IMR-90 (cell line): ENCODE results near the gene IRX1. TPM values are rescaled to one million over a fixed set of nuclear protein-coding genes. Genes with fewer than 3 reads are reported as not detected.

Experiments used
- ATAC-seq: fragments of 200-7000 bp; cut with Tn5 transposase; 2 replicates; pipeline ENCODE4 v1.9.1; 2020; ENCODE audit warnings: low read depth, mild to moderate bottlenecking, moderate library complexity
- BruUV-seq: library from RNA; stranded (reverse); fragments of 400-500 nt; replicated peaks from 2 replicates; lab custom pipeline; 2021; lab: Mats Ljungman, UMichigan
- CTCF ChIA-PET: fragments of 300-600 bp; formaldehyde crosslinking; extraction: SDS; loops from one replicate; lab custom pipeline; 2021; ENCODE audit warnings: antibody characterized with exemption; lab: Yijun Ruan, JAX
- POLR2A ChIA-PET: fragments of 300-600 bp; sonication (Branson Sonifier 250); formaldehyde crosslinking; loops from one replicate; lab custom pipeline; 2022; ENCODE audit warnings: antibody characterized with exemption; ENCODE audit not compliant: unreplicated experiment; lab: Charles Lee
- DNase-seq: peaks from one replicate; pipeline ENCODE4 v3.0.0; 2013
- H2AFZ ChIP-seq: replicated peaks from 2 replicates; pipeline ENCODE3; 2013; ENCODE audit warnings: low read length, mild to moderate bottlenecking; ENCODE audit not compliant: poor library complexity
- H2AK5ac ChIP-seq: 2 replicates; pipeline ENCODE4 v1.6.1; 2013; ENCODE audit warnings: low read depth, low read length, inconsistent platforms
- H2AK9ac ChIP-seq: replicated peaks from 2 replicates; pipeline ENCODE3; 2013; ENCODE audit warnings: mild to moderate bottlenecking, low read depth, low read length, moderate library complexity; ENCODE audit not compliant: poor library complexity
- H2BK120ac ChIP-seq: 2 replicates; pipeline ENCODE4 v1.6.1; 2013; ENCODE audit warnings: low read depth, low read length, inconsistent platforms
- H2BK15ac ChIP-seq: 3 replicates; pipeline ENCODE4 v1.6.1; 2013; ENCODE audit warnings: low read depth, low read length, inconsistent platforms
- H2BK20ac ChIP-seq: 2 replicates; pipeline ENCODE4 v1.6.1; 2013; ENCODE audit warnings: low read depth, mild to moderate bottlenecking, inconsistent platforms, low read length, moderate library complexity
- H2BK5ac ChIP-seq: 2 replicates; pipeline ENCODE4 v1.6.1; 2013; ENCODE audit warnings: mild to moderate bottlenecking, low read depth, low read length, inconsistent platforms; ENCODE audit not compliant: poor library complexity, severe bottlenecking
- H3K14ac ChIP-seq: replicated peaks from 2 replicates; pipeline ENCODE4 v1.6.1; 2013; ENCODE audit warnings: low read depth, low read length, inconsistent platforms
- H3K18ac ChIP-seq: 2 replicates; pipeline ENCODE4 v1.6.1; 2013; ENCODE audit warnings: low read depth, low read length, control low read depth
- H3K23ac ChIP-seq: 2 replicates; pipeline ENCODE4 v1.6.1; 2013; ENCODE audit warnings: low read depth, low read length, inconsistent platforms
- H3K27ac ChIP-seq: 2 replicates; pipeline ENCODE4 v1.5.1; 2013; ENCODE audit warnings: mild to moderate bottlenecking, control low read depth, low read length; ENCODE audit not compliant: insufficient read depth
- H3K27me3 ChIP-seq: 2 replicates; pipeline ENCODE4 v1.6.1; 2013; ENCODE audit warnings: low read length; ENCODE audit not compliant: control insufficient read depth, insufficient read depth
- H3K36me3 ChIP-seq: 2 replicates; pipeline ENCODE4 v1.6.1; 2013; ENCODE audit warnings: low read length, mixed read lengths; ENCODE audit not compliant: control insufficient read depth, insufficient read depth
- H3K4ac ChIP-seq: 2 replicates; pipeline ENCODE4 v1.6.1; 2013; ENCODE audit warnings: low read depth, low read length, inconsistent platforms
- H3K4me1 ChIP-seq: 2 replicates; pipeline ENCODE4 v1.6.1; 2013; ENCODE audit warnings: low read length, mixed read lengths; ENCODE audit not compliant: control insufficient read depth, insufficient read depth
- H3K4me2 ChIP-seq: 2 replicates; pipeline ENCODE4 v1.6.1; 2013; ENCODE audit warnings: low read depth, mild to moderate bottlenecking, control low read depth, low read length, moderate library complexity
- H3K4me3 ChIP-seq: 2 replicates; pipeline ENCODE4 v1.5.1; 2013; ENCODE audit warnings: low read depth, mild to moderate bottlenecking, control low read depth, low read length, moderate library complexity; ENCODE audit not compliant: insufficient read depth
- H3K56ac ChIP-seq: 2 replicates; pipeline ENCODE4 v1.6.1; 2013; ENCODE audit warnings: low read length, inconsistent platforms; ENCODE audit not compliant: insufficient read depth; ENCODE audit errors: extremely low read depth
- H3K79me1 ChIP-seq, 2 experiments: 2 replicates each; pipeline ENCODE4 v1.6.1; 2013; ENCODE audit warnings: low read length in 2 of 2, inconsistent platforms in 1 of 2, low read depth in 1 of 2
- H3K9ac ChIP-seq: 2 replicates; pipeline ENCODE4 v1.6.1; 2013; ENCODE audit warnings: low read depth, low read length, control low read depth
- H3K9me1 ChIP-seq: 2 replicates; pipeline ENCODE4 v1.6.1; 2013; ENCODE audit warnings: low read length, inconsistent platforms; ENCODE audit not compliant: insufficient read depth
- H3K9me3 ChIP-seq: 2 replicates; pipeline ENCODE4 v1.6.1; 2013; ENCODE audit warnings: low read length; ENCODE audit not compliant: control insufficient read depth, insufficient read depth
- H4K20me1 ChIP-seq: 2 replicates; pipeline ENCODE4 v1.6.1; 2013; ENCODE audit warnings: low read length, inconsistent platforms; ENCODE audit not compliant: insufficient read depth
- H4K5ac ChIP-seq: 2 replicates; pipeline ENCODE4 v1.6.1; 2013; ENCODE audit warnings: mild to moderate bottlenecking, low read depth, low read length, control low read depth
- H4K8ac ChIP-seq, 2 experiments: 2 replicates each; pipeline ENCODE4 v1.6.1; 2013; ENCODE audit warnings: low read depth in 2 of 2, low read length in 2 of 2, control low read depth in 1 of 2, inconsistent platforms in 1 of 2
- H4K91ac ChIP-seq: 2 replicates; pipeline ENCODE4 v1.6.1; 2013; ENCODE audit warnings: low read depth, low read length, inconsistent platforms; ENCODE audit not compliant: insufficient read depth
- BHLHE40 ChIP-seq: fragments of 150-350 bp; IDR thresholded peaks from 2 replicates; pipeline ENCODE4 v1.6.1; 2016; ENCODE audit warnings: mild to moderate bottlenecking, low read depth, low read length
- CEBPB ChIP-seq: IDR thresholded peaks from 2 replicates; pipeline ENCODE4 v1.6.1; 2012; ENCODE audit warnings: low read depth, low read length, improper control_type of control experiment
- CHD1 ChIP-seq: IDR thresholded peaks from 2 replicates; pipeline ENCODE4 v1.6.1; 2012; ENCODE audit warnings: low read depth, low read length, improper control_type of control experiment
- FOS ChIP-seq: fragments of 150-350 bp; IDR thresholded peaks from 2 replicates; pipeline ENCODE4 v1.6.1; 2016; ENCODE audit warnings: low read depth, low read length
- MAFK ChIP-seq: IDR thresholded peaks from 2 replicates; pipeline ENCODE4 v1.6.1; 2012; ENCODE audit warnings: low read depth, low read length, improper control_type of control experiment
- MXI1 ChIP-seq: IDR thresholded peaks from 2 replicates; pipeline ENCODE4 v1.6.1; 2012; ENCODE audit warnings: low read depth, mild to moderate bottlenecking, low read length, moderate library complexity, borderline replicate concordance
- SMC3 ChIP-seq: fragments of 150-350 bp; IDR thresholded peaks from 2 replicates; pipeline ENCODE4 v1.6.1; 2016; ENCODE audit warnings: low read depth, mild to moderate bottlenecking, antibody characterized with exemption, low read length, moderate library complexity
- WGBS, 2 experiments: methylation state at CpG; one replicate each; pipeline versions ENCODE4 v1.1.5 to v1.1.7; 2013; ENCODE audit warnings: missing lambda C conversion rate in 2 of 2; ENCODE audit not compliant: insufficient read length in 1 of 2; ENCODE audit errors: extremely low coverage in 2 of 2; 5-methylcytosine and 5-hydroxymethylcytosine counted together
- dilution Hi-C: fragments of 300-500 bp; cut with HindIII; formaldehyde crosslinking; loops from one replicate; pipeline ENCODE4 v1.14.3; 2018; ENCODE audit warnings: low sequenced_read_pairs; ENCODE audit not compliant: unreplicated experiment
- in situ Hi-C: fragments of 300-500 bp; cut with MboI; formaldehyde crosslinking; loops from 3 replicates; pipeline ENCODE4 v1.14.3; 2019; ENCODE audit warnings: low sequenced_read_pairs, inconsistent platforms, mixed read lengths
- intact Hi-C: fragments of 100-400 bp; cut with micrococcal nuclease; formaldehyde crosslinking; loops from 2 replicates; pipeline ENCODE4 v1.10.0; 2022
- polyA plus RNA-seq, 3 experiments: library from polyadenylated mRNA; depleted of rRNA; stranded (reverse); fragments of >200 nt; gene quantifications; 2 replicates each; pipeline ENCODE4 v1.2.3, GENCODE V29; 2012; ENCODE audit warnings: low replicate concordance in 1 of 3
- total RNA-seq: library from RNA; depleted of rRNA; stranded (reverse); fragments of >200 nt; gene quantifications from 2 replicates; pipeline ENCODE4 v1.2.3, GENCODE V29; 2012
- TF ChIP-seq, protein P1 (sequence below): fragments of 150-350 bp; IDR thresholded peaks from 2 replicates; pipeline ENCODE4 v1.6.1; 2017; ENCODE audit warnings: mild to moderate bottlenecking, antibody characterized with exemption, low read length, low read depth
- TF ChIP-seq, protein P2 (sequence below): fragments of 150-350 bp; IDR thresholded peaks from 2 replicates; pipeline ENCODE4 v1.6.1; 2016; ENCODE audit warnings: low read depth, mild to moderate bottlenecking, low read length, moderate library complexity, borderline replicate concordance
- TF ChIP-seq, protein P3 (sequence below): conservative IDR thresholded peaks from 2 replicates; pipeline ENCODE4 v1.5.1; 2012; ENCODE audit warnings: mild to moderate bottlenecking, low read depth, low read length, improper control_type of control experiment

Gene IRX1
- total and polyA plus RNA-seq, 2 of the 4 experiments (the other 2 are of a cell fraction), result not detected

DNA sequence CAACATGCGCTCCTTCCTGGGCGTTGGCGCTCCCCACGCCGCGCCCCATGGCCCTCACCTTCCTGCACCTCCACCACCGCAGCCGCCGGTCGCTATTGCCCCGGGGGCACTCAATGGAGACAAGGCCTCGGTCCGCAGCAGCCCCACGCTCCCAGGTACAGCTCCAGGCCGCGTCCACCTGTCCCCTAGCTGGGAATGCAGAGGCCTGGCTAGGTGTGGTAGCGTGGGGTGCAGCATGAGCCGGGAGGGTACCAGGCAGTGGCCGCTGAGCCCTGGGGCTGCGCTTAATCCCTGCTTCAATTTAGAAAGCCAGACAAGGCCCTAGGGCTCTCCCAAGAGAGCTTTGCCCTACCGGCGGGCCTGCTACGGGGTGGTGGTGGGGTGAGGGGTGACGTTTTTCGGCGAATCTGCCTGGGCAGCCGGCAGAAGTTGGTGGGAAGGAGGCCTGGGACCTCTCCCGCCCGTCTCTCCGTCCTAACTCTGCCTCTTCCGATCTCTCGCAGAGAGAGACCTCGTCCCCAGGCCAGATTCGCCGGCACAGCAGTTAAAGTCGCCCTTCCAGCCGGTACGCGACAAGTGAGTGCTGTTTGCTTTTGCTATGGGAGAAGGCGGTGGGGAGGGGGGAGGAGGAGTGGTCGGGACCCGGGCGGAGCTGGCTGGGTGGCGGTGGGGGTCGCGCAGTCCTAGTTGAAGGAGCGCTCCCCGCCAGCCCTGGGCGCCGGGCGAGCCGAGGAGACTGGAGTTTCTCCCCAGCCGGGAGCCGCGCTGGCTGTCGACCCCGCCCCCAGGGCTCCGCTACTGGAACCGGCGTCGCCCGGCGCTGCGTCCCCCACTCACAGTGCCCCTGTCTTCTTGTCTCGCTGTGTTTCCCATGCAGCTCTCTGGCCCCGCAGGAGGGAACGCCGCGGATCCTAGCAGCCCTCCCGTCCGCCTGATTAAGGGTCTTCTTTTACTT, 4.8 kb downstream of the IRX1 start (continued):
- no peak for TF ChIP-seq MXI1

DNA sequence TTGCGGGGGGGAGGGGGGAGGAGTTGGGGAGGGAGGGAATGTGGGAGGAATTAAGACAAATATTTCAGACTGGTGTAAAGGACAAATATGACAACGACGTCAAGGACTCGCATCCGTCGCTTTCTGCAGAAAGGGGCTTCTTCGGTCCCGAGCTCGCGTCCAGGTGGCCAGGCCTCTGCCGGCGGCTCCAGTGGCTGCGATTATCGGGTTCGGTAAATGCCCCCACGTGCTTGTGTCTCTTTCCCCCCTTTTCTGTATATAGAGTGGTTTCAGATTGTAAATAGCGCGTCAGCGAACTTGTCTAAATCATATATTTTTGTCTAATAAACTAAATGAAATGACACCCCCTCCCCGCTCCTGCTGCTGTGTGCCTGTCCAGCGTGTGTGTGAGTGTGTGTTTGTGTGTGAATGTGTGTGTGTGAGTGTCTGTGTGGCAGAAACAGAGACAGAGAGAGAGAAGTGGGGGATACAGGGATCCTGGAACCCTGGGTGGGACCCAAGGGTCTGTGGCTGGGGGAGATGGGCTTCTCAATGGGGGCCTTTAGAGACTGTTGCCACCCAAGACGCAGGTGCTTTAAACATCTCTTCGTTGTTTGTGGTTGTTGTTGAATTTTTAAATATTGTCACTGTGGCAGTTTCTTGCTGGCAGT, 5.6 kb downstream of the IRX1 start:
- no TSS peak for BruUV-seq
- ChIA-PET CTCF (no interaction called here), POLR2A (no interaction called here)
- no peak overlapping the region for H2AK9ac ChIP-seq
- peaks cover 53% of the 10 kb centered on the region for H3K27me3 ChIP-seq
- H4K20me1 ChIP-seq, result no peaks in the 10 kb centered on the region
- H3K56ac ChIP-seq, result no peak overlapping the region
- H3K9me3 ChIP-seq, result no peaks in the 10 kb centered on the region
- H3K9ac ChIP-seq, result no peak overlapping the region
- no peaks in the 10 kb centered on the region for H3K4me1 ChIP-seq
- no peak overlapping the region for H3K14ac ChIP-seq
- H3K18ac ChIP-seq, result no peak overlapping the region
- H3K4ac ChIP-seq, result no peak overlapping the region
- in situ Hi-C loops (no loop called here), intact Hi-C loops (loop anchor here (5.0 kb wide), 1 partner anchor 1839 kb away; no protein-coding TSS in a partner anchor), dilution Hi-C loops (no loop called here)
- H3K36me3 ChIP-seq, result no peaks in the 10 kb centered on the region
- H3K23ac ChIP-seq, result no peak overlapping the region
- H2BK15ac ChIP-seq, result no peak overlapping the region
- WGBS, 2 experiments, result 0% methylated on average over 1 of the region's 23 CpGs; no CpG with 5 or more reads in 1 of the 2 experiments
- ATAC-seq (no peak), DNase-seq (no peak)
- no peaks in the 10 kb centered on the region for H3K9me1 ChIP-seq
- H2AK5ac ChIP-seq, result no peak overlapping the region
- no peak overlapping the region for H3K4me2 ChIP-seq
- H3K4me3 ChIP-seq, result no peak overlapping the region
- H3K27ac ChIP-seq, result no peak overlapping the region
- no peak overlapping the region for H2AFZ ChIP-seq
- no peak overlapping the region for H2BK5ac ChIP-seq
- no peak overlapping the region for H2BK120ac ChIP-seq
- no peak overlapping the region for H4K5ac ChIP-seq
- no peak overlapping the region for H4K91ac ChIP-seq
- H2BK20ac ChIP-seq, result no peak overlapping the region
- no peaks in the 10 kb centered on the region for H3K79me1 ChIP-seq
- H4K8ac ChIP-seq, result no peak overlapping the region
- TF ChIP-seq MXI1 (no peak), CHD1 (no peak), SMC3 (no peak), CEBPB (no peak), BHLHE40 (no peak), MAFK (no peak), FOS (no peak)
- TF ChIP-seq, protein P1, sequence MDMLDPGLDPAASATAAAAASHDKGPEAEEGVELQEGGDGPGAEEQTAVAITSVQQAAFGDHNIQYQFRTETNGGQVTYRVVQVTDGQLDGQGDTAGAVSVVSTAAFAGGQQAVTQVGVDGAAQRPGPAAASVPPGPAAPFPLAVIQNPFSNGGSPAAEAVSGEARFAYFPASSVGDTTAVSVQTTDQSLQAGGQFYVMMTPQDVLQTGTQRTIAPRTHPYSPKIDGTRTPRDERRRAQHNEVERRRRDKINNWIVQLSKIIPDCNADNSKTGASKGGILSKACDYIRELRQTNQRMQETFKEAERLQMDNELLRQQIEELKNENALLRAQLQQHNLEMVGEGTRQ, result no peak
- TF ChIP-seq, protein P2, sequence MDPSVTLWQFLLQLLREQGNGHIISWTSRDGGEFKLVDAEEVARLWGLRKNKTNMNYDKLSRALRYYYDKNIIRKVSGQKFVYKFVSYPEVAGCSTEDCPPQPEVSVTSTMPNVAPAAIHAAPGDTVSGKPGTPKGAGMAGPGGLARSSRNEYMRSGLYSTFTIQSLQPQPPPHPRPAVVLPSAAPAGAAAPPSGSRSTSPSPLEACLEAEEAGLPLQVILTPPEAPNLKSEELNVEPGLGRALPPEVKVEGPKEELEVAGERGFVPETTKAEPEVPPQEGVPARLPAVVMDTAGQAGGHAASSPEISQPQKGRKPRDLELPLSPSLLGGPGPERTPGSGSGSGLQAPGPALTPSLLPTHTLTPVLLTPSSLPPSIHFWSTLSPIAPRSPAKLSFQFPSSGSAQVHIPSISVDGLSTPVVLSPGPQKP, result no peak
- TF ChIP-seq, protein P3, sequence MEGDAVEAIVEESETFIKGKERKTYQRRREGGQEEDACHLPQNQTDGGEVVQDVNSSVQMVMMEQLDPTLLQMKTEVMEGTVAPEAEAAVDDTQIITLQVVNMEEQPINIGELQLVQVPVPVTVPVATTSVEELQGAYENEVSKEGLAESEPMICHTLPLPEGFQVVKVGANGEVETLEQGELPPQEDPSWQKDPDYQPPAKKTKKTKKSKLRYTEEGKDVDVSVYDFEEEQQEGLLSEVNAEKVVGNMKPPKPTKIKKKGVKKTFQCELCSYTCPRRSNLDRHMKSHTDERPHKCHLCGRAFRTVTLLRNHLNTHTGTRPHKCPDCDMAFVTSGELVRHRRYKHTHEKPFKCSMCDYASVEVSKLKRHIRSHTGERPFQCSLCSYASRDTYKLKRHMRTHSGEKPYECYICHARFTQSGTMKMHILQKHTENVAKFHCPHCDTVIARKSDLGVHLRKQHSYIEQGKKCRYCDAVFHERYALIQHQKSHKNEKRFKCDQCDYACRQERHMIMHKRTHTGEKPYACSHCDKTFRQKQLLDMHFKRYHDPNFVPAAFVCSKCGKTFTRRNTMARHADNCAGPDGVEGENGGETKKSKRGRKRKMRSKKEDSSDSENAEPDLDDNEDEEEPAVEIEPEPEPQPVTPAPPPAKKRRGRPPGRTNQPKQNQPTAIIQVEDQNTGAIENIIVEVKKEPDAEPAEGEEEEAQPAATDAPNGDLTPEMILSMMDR, result no peak
